AG09309 (cell line): Measurements from ENCODE around the gene BANF2.

Experiments used
- DNase-seq: peaks from one replicate; pipeline ENCODE4 v3.0.0-alpha.2; 2010; ENCODE audit warnings: low read depth
- H3K4me3 ChIP-seq: 2 replicates; pipeline ENCODE4 v1.5.1; 2011; ENCODE audit warnings: mild to moderate bottlenecking, low read depth, low read length, moderate library complexity; ENCODE audit not compliant: control insufficient read depth
- TF ChIP-seq, protein P1 (sequence below): IDR thresholded peaks from 2 replicates; pipeline ENCODE4 v1.5.1; 2011; ENCODE audit warnings: mild to moderate bottlenecking, low read depth, low read length, inconsistent platforms; ENCODE audit not compliant: insufficient read depth, control insufficient read depth; ENCODE audit errors: missing control alignments

Gene BANF2

DNA sequence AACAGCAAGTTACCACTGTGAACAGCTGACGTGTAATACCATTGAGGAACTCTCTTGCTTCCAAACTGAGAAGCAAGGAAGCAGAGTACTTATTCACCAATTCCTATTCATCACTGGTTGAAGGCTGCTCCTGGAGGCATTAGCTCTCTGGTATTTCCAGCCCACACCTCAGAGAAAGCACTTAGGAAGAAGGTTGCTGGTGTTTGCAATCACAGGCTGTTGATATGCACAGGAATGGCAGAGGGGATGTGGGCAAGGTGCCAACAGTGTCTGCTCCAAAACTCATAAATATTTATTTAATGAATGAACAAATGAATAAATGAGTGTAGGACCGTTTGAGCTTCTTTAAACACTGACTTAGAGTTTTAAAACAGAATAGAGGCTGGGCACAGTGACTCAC, 10.8 kb upstream of the BANF2 start:
- TF ChIP-seq, protein P1, sequence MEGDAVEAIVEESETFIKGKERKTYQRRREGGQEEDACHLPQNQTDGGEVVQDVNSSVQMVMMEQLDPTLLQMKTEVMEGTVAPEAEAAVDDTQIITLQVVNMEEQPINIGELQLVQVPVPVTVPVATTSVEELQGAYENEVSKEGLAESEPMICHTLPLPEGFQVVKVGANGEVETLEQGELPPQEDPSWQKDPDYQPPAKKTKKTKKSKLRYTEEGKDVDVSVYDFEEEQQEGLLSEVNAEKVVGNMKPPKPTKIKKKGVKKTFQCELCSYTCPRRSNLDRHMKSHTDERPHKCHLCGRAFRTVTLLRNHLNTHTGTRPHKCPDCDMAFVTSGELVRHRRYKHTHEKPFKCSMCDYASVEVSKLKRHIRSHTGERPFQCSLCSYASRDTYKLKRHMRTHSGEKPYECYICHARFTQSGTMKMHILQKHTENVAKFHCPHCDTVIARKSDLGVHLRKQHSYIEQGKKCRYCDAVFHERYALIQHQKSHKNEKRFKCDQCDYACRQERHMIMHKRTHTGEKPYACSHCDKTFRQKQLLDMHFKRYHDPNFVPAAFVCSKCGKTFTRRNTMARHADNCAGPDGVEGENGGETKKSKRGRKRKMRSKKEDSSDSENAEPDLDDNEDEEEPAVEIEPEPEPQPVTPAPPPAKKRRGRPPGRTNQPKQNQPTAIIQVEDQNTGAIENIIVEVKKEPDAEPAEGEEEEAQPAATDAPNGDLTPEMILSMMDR, result no peak
- DNase-seq, result no peak
- H3K4me3 ChIP-seq, result no peak overlapping the region

DNA sequence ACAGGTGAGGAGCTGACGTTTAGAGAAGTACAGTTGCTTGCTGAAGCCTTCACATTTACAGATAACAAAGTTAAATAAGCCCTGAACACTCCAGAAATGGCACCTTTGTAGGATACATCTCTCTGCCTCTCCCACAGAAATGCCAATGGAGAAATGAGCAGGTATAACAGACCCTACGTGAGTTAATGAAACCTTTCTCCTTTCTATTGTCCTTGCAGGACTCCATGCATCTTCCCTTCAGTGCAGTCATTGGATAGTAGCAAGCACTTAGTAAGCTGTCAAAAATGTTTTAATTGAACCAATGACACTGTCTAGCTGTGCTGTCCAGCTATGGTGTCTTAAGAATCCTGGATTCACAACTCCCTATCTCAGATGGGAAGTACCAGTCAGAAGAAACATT, 9.6 kb upstream of the BANF2 start:
- H3K4me3 ChIP-seq, result no peak overlapping the region
- no peak for DNase-seq
- TF ChIP-seq, protein P1, result no peak

DNA sequence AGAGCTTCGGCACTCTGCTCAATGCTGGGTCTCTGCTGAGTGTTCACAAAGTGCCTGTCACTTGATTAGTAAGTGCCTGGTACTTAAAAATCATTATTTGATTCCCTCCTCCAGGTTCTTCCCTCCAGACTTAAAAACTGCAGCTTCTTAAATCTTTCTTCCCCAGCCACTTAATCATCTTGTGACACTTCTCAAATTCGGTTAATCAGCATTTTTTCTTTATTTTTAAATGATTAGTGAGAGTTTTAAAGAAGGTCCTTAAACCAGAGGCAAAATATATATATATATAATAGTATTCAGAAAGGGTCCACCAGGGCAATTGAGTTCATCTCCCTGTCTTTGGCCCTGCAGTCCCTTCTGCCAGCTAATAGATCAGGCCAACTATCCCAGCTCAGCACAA, 8.0 kb upstream of the BANF2 start:
- no peak overlapping the region for H3K4me3 ChIP-seq
- TF ChIP-seq, protein P1, result no peak
- DNase-seq, result no peak

DNA sequence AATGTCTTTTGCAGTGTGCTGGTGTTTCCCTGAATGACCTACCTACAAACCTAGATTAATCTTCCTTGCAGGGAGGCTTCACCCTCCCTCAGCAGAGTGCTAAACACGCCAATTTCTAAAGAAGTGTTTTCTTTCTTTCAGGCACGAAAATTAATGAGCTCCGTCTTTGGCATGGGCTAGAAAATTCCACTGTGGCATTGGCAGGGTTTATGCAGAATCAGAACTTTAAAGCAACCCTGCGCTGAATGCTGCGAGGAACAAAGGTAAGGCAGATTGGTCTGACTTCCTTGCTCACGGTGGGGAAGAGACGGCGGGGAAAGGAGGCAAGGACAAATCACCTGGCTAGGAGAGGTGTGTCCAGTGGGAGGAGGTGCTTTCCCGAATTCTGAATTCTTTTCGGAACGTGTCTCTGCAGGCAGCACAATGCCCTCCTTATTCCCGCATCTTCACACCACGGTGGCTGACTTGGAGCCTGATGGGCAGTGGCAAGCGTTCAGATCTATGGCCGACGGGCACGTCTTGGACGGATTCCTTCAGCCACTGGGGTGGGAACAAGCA, 6.2 kb upstream of the BANF2 start:
- no peak overlapping the region for H3K4me3 ChIP-seq
- TF ChIP-seq, protein P1, result no peak
- no peak for DNase-seq

DNA sequence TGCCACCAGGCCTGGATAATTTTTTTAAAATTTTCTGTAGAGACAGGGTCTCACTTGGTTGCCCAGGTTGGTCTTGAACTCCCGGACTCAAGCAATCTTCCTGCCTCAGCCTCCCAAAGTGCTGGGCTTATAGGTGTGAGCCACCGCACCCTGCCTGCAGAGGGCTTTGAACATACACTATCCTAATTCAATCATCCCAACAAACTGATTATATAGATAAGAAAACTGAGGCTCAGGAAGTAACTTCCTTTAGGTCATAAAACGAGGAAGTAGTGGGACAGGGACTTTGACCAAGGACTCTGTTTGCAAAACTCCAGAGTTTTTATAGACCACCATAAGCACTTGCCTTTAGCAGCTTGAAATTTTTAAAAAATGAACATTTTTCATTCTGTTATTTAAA, 5.0 kb upstream of the BANF2 start:
- DNase-seq, result no peak
- TF ChIP-seq, protein P1, result no peak
- no peak overlapping the region for H3K4me3 ChIP-seq

DNA sequence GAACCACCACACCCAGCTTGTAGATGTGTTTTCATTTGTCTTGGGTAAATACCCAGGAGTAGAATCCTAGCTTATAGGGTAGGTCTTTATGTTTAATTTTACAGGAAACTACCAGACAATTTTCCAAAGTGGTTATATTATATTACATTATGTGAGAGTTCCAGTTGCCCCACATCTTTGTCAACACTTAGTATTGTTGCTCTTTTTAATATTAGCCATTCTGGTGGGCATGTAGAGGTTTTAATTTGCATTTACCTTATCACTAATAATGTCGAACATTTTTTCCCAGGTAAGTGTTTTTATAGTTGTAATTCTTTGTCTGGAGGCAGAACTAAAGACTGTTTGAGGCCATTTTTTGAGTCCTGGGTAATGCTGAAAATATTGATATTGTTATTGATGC, 3.5 kb upstream of the BANF2 start:
- TF ChIP-seq, protein P1, result no peak
- DNase-seq, result no peak
- H3K4me3 ChIP-seq, result no peak overlapping the region

DNA sequence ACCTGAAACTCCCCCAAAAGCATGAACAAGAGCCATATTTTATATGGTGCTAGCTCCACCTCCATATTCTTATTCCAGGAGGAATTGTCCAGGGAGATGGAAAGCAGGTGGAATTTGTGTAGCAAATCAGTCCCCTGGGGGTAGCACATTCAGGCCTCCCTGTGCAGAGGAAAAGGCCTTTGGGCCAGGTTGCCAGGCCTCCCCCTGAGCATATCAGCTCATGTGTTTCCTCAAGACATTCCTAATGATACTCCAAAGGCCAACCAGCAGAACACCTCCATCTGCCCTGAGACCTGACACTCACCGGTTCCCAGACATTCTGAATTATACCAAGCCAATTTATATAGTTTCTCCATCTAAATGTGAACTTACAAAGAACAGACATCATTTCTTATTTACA, 2.6 kb upstream of the BANF2 start:
- no peak for DNase-seq
- H3K4me3 ChIP-seq, result no peak overlapping the region
- TF ChIP-seq, protein P1, result no peak
